ENCODE data around the gene HIPK2. TPM values are rescaled to one million over a fixed set of nuclear protein-coding genes. Genes with fewer than 3 reads are reported as not detected.

The HIPK2 gene
- total RNA-seq, 2 experiments from 2014 or later: 15.4 to 16.1 TPM

DNA sequence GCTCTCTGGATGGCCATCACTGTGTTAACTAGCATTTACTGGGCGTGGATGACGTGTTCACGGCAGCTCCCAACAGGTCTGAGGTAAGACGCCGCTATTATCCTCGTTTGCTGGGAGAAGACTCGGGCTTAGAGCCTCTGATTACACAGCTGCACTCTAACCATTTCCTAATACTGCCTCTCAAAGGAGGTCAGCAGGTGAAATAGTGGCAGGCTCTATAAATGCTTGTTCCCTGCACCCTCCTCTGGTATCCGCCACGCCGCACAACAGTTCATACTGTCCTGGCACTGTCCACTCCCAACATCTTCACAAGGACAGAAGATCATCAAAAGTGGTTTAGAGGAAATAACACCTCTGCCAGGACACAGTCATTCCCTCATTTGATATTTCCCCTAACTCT, 28.3 kb downstream of the HIPK2 start:
- Mint-ChIP-seq H3K27ac (no peak overlapping the region), H3K36me3 (peaks cover 2% of the 10 kb centered on the region), H3K4me1 (peaks cover 48% of the 10 kb centered on the region), H3K9me3 (no peaks in the 10 kb centered on the region), H3K27me3 (no peaks in the 10 kb centered on the region), H3K4me3 (no peak overlapping the region)
- DNase-seq: no peak

DNA sequence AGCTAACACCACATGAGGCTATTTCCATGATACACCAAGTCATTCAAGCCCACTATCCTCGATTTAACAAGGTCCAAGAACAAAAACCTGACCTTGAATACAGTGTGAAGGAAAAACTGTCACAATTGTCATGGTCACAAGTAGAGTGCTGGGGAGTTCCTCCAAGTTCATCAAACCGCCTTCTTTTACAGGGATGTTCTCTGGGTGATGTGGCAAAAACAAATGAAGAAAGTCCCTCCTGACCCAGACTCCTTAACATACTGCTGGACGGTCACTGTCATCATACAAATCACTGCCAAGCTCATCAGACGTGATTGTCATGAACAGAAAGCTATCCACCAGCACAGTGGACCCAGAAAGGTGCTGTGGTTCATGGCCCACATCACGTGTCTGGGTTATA, 28.9 kb downstream of the HIPK2 start:
- Mint-ChIP-seq H3K27me3 (no peaks in the 10 kb centered on the region), H3K27ac (no peak overlapping the region), H3K9me3 (no peaks in the 10 kb centered on the region), H3K36me3 (peaks cover 2% of the 10 kb centered on the region), H3K4me3 (no peak overlapping the region), H3K4me1 (peaks cover 44% of the 10 kb centered on the region)
- no peak for DNase-seq

DNA sequence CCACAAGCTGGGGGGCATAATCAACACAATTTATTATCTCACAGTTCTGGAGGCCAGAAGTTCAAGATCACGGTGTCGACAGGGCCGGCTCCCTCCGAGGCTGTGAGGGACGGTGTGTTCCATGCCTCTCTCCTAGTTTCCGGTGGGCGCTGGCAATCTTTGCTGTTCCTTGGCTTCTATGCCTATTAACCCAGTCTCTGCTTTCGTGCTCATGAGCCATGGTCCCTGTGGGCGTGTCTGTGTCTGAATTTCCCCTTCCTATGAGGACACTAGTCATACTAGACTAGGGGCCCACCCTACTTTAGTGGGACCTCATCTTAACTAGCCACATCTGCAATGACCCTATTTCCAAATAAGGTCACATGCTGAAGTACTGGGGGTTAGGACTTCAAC, 29.4 kb downstream of the HIPK2 start:
- Mint-ChIP-seq H3K27me3 (no peaks in the 10 kb centered on the region), H3K27ac (peak overlapping the region; percentile 55), H3K4me3 (no peak overlapping the region), H3K4me1 (peaks cover 45% of the 10 kb centered on the region), H3K9me3 (no peaks in the 10 kb centered on the region), H3K36me3 (peaks cover 2% of the 10 kb centered on the region)
- no peak for DNase-seq

DNA sequence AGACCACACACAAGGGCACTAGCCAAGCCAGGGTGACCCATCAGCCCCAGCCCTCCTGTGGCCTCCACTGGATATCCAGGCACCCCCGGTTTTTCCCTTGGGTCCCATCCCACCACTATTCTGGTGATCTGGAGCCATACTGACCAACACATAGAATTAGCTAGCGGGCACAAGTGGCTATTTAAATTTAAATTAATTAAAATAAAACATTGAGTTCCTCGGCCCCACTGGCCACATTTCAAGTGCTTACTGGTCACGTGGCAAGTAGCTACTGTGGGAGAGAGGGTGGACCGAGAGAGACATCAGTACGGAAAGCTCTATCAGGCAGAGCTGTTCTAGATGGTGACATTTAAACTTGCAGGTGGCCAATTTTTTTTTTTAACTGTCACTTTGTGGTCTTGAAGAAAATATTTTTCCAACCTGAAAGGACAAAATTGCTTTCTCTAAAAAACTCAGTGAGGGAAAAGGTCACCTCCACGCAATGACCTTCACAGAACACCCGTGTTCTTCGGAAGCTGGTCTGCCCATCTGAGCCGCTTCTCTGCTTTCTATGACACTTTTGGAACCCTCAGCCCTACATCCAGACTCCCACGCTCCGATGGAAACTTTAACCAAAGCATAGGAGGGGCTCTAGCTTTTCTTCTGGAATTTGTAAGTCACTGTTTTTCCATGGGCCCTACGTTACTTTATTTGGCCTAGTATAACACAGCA, 30.0 kb downstream of the HIPK2 start:
- Mint-ChIP-seq H3K4me3 (no peak overlapping the region), H3K9me3 (no peaks in the 10 kb centered on the region), H3K4me1 (peaks cover 41% of the 10 kb centered on the region), H3K36me3 (peaks cover 2% of the 10 kb centered on the region), H3K27me3 (no peaks in the 10 kb centered on the region), H3K27ac (peak overlapping the region; percentile 55)
- no peak for DNase-seq

DNA sequence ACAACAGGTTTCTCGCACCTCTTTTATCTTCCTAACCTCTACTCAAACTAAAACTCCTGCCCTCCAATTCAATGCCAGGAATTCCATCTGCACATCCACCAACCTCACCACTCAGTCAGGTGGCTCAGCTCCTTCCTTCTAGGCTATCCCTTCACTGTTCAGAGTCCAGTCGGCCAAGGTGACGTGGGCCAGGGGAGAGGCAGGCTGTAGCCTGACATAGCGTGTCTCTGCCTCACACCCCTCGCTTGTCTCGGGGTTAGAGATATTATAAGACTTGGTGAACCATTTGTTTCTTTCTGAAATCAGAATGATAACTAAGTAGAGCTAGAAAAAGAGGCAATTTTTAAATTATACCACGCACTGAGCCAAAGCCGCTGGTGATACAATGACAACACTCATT, 31.1 kb downstream of the HIPK2 start:
- Mint-ChIP-seq H3K27ac (no peak overlapping the region), H3K4me3 (no peak overlapping the region), H3K4me1 (peaks cover 36% of the 10 kb centered on the region), H3K36me3 (peaks cover 2% of the 10 kb centered on the region), H3K9me3 (no peaks in the 10 kb centered on the region), H3K27me3 (no peaks in the 10 kb centered on the region)
- no peak for DNase-seq

DNA sequence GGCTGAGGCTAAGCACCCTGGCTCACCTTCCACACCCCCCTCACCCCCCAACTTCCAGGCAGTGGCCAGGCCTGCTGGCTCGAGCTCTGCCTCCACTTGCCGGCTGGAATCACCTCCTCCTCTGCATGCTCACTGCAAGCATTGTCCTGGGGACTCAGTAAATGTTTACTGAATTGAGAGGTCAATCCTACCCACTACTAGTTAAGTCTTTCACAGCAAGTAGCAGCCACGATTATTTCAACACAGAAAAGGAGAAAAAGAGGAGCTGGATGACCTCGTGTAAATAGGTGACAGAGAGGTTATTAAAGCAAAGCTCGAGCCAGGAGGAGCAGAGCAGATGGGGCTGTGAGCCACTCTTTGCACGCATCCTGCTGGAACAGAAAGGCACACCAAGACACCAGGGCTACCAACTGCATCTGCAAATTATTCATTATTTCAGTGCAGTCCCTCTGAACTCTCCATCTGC, 32.1 kb downstream of the HIPK2 start:
- peaks cover 2% of the 10 kb centered on the region for H3K36me3 Mint-ChIP-seq
- no peak for DNase-seq
- H3K4me3 Mint-ChIP-seq: no peak overlapping the region
- peaks cover 28% of the 10 kb centered on the region for H3K4me1 Mint-ChIP-seq
- no peak overlapping the region for H3K27ac Mint-ChIP-seq
- H3K9me3 Mint-ChIP-seq: no peaks in the 10 kb centered on the region
- H3K27me3 Mint-ChIP-seq: no peaks in the 10 kb centered on the region

DNA sequence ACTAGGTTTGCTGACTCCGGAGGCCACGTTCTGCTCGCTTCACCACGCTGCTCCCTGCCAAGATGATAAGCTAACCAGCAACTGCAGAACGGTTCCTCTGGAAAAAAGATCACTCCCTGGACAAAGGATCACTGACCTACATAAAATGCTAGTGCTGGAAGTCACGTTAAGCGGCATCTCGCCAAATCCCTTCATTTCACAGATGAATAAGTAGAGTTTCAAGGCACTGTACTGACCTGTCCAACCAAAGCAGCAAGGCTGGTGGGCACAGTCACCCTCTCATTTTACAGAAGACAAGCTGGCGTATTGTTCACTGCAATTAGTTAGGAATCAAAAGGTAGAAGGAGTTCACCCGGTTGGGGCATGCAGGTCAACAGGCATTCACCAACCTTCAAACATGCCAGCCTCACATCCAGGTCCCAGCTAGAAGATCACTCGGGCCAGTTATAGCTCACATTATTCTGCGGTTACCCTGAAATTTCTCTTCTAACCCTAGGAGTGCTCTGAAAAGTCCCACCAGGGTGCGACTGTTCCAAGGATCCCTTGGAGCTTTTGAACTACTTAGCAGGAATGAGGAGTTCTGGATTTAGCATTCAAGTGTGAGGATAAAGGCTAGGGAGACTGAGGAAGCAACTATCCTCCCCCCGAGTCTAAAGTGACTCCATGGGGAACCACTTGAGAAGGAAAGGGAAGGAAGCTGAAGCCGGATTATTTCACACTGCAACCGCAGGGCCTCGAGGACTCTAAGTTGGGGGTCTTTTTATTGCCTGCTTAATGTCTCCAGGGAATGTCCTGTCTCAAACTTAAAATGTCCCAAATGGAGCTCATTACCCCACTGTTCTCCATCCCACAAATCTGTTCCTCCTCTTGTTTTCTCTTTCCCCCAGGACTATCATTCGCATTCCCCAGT, 32.8 kb downstream of the HIPK2 start:
- peaks cover 25% of the 10 kb centered on the region for H3K4me1 Mint-ChIP-seq
- no peak overlapping the region for H3K4me3 Mint-ChIP-seq
- no peak overlapping the region for H3K27ac Mint-ChIP-seq
- no peak for DNase-seq
- H3K36me3 Mint-ChIP-seq: peaks cover 2% of the 10 kb centered on the region
- H3K9me3 Mint-ChIP-seq: no peaks in the 10 kb centered on the region
- no peaks in the 10 kb centered on the region for H3K27me3 Mint-ChIP-seq

DNA sequence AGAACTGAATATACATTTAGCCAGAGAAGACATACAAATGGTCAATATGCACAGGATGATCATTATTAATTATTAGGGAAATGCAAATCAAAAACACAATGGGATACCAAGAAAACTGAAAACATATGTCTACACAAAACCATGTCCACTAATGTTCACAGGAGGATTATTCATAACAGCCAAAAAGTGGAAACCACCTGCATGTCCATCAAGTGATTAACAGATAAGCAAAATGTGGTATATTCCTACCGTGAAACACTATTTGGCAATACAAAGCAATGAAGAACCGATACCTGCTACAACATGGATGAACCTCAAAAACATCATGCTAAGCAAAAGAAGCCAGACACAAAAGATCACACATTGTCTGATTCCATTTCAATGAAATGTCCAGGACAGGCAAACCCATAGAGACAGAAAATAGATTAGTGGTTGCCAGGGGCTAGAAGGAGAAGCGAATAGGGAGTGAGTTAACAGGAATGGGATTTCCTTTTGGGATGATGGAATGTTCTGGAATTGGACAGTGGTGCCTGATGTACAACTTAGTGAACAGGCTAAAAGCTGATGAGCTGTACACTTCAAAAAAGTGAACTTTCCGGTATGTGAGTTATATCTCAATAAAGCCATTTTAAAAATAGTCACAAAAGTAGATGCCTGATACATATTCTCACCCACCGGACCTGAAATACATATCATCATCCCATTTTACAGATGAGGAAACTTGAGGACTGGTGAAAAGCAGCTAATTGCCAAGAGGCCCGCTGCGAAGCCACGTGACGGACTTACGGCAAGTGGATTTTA, 33.6 kb downstream of the HIPK2 start:
- Mint-ChIP-seq H3K27ac (no peak overlapping the region), H3K4me1 (peaks cover 21% of the 10 kb centered on the region), H3K27me3 (no peaks in the 10 kb centered on the region), H3K4me3 (no peak overlapping the region), H3K9me3 (no peaks in the 10 kb centered on the region), H3K36me3 (no peaks in the 10 kb centered on the region)
- no peak for DNase-seq

DNA sequence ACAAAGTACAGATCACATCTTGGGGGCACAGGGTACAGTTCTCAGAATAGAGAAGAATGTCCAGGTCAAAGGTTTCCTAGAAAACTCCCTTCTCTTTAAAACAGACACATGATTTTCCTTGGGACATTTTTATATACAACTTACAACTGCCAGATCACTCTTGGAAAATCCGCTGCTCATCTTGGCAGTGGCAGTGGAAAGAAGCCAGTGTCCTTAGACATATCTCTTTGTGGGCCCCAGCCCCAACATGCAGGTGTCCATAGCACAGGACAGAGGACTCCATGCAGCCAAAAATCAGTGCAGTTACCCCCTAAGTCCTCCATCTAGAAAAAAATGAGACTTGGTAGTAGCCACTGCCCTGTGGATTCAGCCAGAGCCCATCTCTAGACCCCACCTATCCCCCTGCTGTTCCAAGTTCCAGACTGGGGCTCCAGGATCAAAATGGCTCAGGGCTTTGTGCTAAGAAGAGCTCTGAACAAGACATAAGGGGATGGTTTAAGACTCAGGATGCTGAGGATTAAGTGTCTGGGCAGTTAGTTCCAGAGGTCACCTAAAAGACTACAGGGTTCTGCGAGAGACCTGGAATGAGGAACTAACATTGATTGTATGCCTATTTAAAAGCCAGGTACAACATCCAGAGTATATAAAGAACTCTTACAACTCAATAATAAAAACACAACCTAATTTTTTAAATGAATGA, 34.4 kb downstream of the HIPK2 start:
- Mint-ChIP-seq H3K9me3 (no peaks in the 10 kb centered on the region), H3K27me3 (no peaks in the 10 kb centered on the region), H3K4me1 (peaks cover 20% of the 10 kb centered on the region), H3K36me3 (no peaks in the 10 kb centered on the region), H3K27ac (no peak overlapping the region), H3K4me3 (no peak overlapping the region)
- no peak for DNase-seq

DNA sequence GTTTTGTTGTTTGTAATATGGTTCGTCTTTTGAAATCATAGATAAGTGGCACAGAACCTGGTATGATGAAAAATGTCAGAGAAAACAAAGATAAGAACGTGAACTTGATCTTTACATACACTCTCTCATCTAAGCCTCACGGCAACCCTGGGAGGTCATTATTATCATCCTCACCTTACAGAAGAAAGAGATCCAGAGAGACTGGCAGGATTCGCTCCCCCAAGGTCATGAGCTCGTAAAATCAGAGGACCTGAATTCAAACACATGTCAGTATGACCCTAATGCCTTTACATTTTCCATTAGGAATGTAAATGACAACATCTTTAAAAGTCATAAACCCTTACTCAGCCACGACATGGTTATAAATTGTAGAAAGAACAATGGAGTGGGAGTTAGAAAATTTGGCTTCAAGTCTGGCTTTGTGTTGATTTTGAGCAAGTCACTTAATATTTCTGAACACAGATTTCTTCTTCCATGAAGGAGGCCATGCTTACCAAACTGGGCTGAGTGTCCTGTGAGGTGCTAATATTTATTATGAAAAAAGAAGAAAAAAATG, 35.9 kb downstream of the HIPK2 start:
- Mint-ChIP-seq H3K4me3 (no peak overlapping the region), H3K27me3 (no peaks in the 10 kb centered on the region), H3K9me3 (no peaks in the 10 kb centered on the region), H3K27ac (no peak overlapping the region), H3K36me3 (peaks cover 1% of the 10 kb centered on the region), H3K4me1 (peaks cover 31% of the 10 kb centered on the region)
- no peak for DNase-seq

DNA sequence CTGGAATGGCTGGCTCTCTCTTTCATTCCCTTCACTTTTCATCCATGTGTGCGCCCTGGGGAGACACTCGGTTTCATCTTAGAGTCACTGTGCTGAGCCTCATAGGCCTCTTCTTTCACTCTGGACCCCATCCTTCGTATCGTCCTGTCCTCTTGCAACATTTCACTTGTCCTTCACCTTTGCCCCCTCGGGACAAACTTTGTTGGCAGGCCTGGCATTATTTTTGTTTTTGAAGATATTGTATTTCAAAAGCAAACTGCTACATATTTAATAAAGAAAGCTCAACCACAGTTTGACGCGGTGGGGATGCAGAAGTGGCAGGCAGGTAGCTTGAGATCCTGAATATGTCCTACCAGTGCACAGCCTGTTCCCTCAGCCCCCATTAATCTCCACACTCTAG, 36.6 kb downstream of the HIPK2 start:
- DNase-seq: no peak
- Mint-ChIP-seq H3K4me3 (no peak overlapping the region), H3K4me1 (peaks cover 31% of the 10 kb centered on the region), H3K9me3 (no peaks in the 10 kb centered on the region), H3K27ac (no peak overlapping the region), H3K27me3 (no peaks in the 10 kb centered on the region), H3K36me3 (peaks cover 1% of the 10 kb centered on the region)

DNA sequence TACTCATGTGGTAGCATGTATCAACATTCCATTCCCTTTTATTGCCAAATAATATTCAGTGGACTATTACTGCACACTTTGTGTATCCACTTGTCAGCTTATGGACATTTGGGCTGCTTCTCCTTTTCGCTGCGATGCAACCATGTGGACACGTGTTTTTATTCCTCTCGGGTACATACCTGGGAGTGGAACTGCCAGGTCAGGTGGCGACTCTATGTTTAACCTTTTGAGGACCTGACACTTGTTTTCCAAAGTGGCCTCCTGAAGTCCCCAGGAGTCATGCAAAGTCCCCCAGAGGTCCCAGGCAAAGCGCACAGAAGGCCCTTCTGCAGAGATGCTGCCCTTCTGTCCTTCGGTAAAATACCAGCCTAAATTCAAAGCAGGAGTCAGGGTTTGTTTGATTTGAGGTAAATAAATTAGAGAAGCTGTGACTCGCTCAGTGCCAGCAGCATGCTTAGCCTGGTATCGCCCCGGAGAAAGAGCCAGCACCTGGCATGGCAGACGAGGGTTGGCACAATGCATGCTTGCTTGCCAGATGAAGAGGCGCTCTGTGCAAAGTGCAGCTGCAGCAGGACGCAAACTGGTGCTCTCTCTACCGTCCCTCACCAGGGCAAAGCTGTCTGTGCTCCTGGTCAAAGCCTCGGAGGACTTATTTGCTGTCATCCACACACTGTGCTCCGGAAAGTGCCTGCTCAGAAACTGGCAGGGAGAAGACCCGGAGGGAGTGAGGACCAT, 37.8 kb downstream of the HIPK2 start:
- Mint-ChIP-seq H3K4me3 (no peak overlapping the region), H3K9me3 (no peaks in the 10 kb centered on the region), H3K27ac (no peak overlapping the region), H3K27me3 (no peaks in the 10 kb centered on the region), H3K4me1 (peaks cover 33% of the 10 kb centered on the region), H3K36me3 (peaks cover 3% of the 10 kb centered on the region)
- no peak for DNase-seq

DNA sequence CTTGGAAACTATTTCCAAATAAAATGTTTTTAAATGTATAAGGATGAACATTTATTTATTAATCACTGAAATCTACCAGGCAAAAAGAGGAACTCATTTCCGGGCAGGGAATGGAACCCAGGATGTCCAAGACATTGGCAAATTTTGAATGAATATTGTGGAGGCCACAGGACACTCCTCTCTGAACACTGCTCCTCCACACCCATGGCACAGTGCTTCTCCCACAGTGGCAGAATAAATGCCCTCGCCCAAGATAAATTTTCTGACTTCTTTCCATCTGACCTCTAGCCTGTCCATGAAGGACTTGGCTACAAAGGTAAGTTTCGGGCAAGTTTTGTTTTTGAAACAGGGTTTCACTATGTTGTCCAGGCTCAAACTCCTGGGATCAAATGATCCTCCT, 39.0 kb downstream of the HIPK2 start:
- peaks cover 29% of the 10 kb centered on the region for H3K4me1 Mint-ChIP-seq
- no peak for DNase-seq
- no peaks in the 10 kb centered on the region for H3K9me3 Mint-ChIP-seq
- no peaks in the 10 kb centered on the region for H3K27me3 Mint-ChIP-seq
- H3K27ac Mint-ChIP-seq: no peak overlapping the region
- no peak overlapping the region for H3K4me3 Mint-ChIP-seq
- peaks cover 5% of the 10 kb centered on the region for H3K36me3 Mint-ChIP-seq

DNA sequence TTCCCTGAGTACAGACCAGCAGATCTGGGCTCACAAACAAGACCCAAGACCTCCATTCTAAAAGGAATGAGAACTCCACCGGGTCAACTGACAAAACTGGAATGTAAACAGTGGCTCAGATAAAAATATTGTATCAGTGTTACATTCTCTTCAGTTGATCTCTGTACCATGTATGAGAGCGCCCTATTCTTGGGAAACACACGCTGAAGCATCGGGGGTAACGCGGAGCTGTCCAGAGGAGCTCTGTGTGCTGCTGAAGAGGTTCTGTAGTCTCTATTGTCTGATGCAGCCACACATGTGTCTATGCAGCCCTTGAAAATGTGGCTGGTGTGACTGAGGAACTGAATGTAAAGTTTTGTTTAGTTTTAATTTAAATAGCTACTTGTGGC, 39.7 kb downstream of the HIPK2 start:
- no peaks in the 10 kb centered on the region for H3K9me3 Mint-ChIP-seq
- peaks cover 28% of the 10 kb centered on the region for H3K4me1 Mint-ChIP-seq
- no peak for DNase-seq
- H3K36me3 Mint-ChIP-seq: peaks cover 5% of the 10 kb centered on the region
- no peaks in the 10 kb centered on the region for H3K27me3 Mint-ChIP-seq
- H3K27ac Mint-ChIP-seq: peak overlapping the region; percentile 88
- no peak overlapping the region for H3K4me3 Mint-ChIP-seq

Measured in activated naive CD8-positive, alpha-beta T cell treated with anti-CD3 and anti-CD28 coated beads for 36 hours (primary cell).